Activated B cell treated with CpG ODN at 0.5 μM for 24 hours (primary cell): ENCODE measurements around the gene ITGA5. TPM values are rescaled to one million over a fixed set of nuclear protein-coding genes. Genes with fewer than 3 reads are reported as not detected.

ENCODE experiments used
- ATAC-seq: fragments of 200-7000 bp; cut with Tn5 transposase; one replicate; pipeline ENCODE4 v1.10.0; 2021; ENCODE audit warnings: low read depth, mild to moderate bottlenecking, moderate library complexity
- CTCF ChIA-PET: fragments of 350-600 bp; sonication (Branson Sonifier 250); formaldehyde crosslinking; loops from one replicate; lab custom pipeline; 2021; ENCODE audit warnings: antibody characterized with exemption; lab: Charles Lee
- POLR2A ChIA-PET: fragments of 350-600 bp; sonication (Branson Sonifier 250); formaldehyde crosslinking; loops from one replicate; lab custom pipeline; 2021; ENCODE audit warnings: antibody characterized with exemption; lab: Charles Lee
- DNase-seq: peaks from one replicate; pipeline ENCODE4 v3.0.0; 2022
- H3K27ac Mint-ChIP-seq: one replicate; pipeline ENCODE4 v1.8.0; 2020; ENCODE audit warnings: mixed read lengths
- H3K27me3 Mint-ChIP-seq: one replicate; pipeline ENCODE4 v1.8.0; 2021; ENCODE audit warnings: mixed read lengths
- H3K36me3 Mint-ChIP-seq: one replicate; pipeline ENCODE4 v1.8.0; 2021; ENCODE audit warnings: low read depth, mixed read lengths
- H3K4me1 Mint-ChIP-seq: one replicate; pipeline ENCODE4 v1.8.0; 2021; ENCODE audit warnings: mixed read lengths
- H3K4me3 Mint-ChIP-seq: one replicate; pipeline ENCODE4 v1.8.0; 2020; ENCODE audit warnings: mild to moderate bottlenecking, mixed read lengths
- H3K9me3 Mint-ChIP-seq: one replicate; pipeline ENCODE4 v1.8.0; 2020; ENCODE audit warnings: mixed read lengths
- intact Hi-C: fragments of 100-400 bp; cut with micrococcal nuclease; formaldehyde crosslinking; loops from one replicate; pipeline ENCODE4 v1.15.1; 2024
- total RNA-seq: library from RNA; stranded (reverse); gene quantifications from 2 replicates; pipeline ENCODE4 v1.2.3, GENCODE V29; 2022
- TF ChIP-seq, protein P1 (sequence below): fragments of 200-600 bp; IDR thresholded peaks from one replicate; pipeline ENCODE4 v1.8.0; 2022; ENCODE audit warnings: antibody characterized with exemption, mild to moderate bottlenecking

Gene ITGA5
- total RNA-seq, 1 donor from 2014 or later: 1.0 TPM

DNA sequence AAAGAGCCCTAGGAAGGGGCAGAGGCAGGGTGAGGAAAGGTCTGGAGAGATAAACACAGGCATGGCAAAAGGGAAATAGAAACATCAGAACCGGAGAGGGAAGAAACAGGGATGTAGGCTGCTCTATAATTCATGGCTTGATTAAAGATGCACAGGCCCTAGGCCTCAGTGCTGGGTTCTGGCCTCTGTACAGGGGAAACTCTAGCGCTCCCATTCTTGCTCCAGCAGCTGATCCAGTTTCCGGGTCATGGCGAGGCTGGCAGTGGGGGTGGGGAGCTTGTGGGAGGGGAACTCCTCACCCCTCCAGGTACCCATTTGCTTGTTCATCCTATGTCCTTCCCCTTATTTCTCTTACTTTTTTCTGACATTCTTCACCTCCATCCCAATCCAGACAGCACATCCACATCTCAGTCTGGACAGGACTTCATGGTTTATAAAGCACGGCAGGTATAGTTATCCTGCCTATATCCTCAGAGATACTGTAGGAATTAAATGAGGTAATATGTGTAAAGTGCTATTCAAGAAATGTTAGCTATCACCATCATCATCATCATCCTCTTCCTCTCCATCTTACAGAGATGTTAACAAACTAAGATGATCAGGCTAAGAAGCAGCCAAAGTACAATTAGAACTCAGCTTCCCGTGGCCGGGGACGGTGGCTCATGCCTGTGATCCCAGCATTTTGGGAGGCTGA, 46.8 kb downstream of the ITGA5 start:
- no peak for DNase-seq
- no peak overlapping the region for H3K27ac Mint-ChIP-seq
- ChIA-PET CTCF (interaction anchor here (2.2 to 2.4 kb wide), 2 partner anchors 8 to 156 kb away, joined by 7 to 15 read pairs; no protein-coding TSS in a partner anchor), POLR2A (no interaction called here)
- TF ChIP-seq, protein P1, sequence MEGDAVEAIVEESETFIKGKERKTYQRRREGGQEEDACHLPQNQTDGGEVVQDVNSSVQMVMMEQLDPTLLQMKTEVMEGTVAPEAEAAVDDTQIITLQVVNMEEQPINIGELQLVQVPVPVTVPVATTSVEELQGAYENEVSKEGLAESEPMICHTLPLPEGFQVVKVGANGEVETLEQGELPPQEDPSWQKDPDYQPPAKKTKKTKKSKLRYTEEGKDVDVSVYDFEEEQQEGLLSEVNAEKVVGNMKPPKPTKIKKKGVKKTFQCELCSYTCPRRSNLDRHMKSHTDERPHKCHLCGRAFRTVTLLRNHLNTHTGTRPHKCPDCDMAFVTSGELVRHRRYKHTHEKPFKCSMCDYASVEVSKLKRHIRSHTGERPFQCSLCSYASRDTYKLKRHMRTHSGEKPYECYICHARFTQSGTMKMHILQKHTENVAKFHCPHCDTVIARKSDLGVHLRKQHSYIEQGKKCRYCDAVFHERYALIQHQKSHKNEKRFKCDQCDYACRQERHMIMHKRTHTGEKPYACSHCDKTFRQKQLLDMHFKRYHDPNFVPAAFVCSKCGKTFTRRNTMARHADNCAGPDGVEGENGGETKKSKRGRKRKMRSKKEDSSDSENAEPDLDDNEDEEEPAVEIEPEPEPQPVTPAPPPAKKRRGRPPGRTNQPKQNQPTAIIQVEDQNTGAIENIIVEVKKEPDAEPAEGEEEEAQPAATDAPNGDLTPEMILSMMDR: no peak
- H3K4me3 Mint-ChIP-seq: no peak overlapping the region
- intact Hi-C loops: no loop called here
- peaks cover 13% of the 10 kb centered on the region for H3K36me3 Mint-ChIP-seq
- peaks cover 14% of the 10 kb centered on the region for H3K4me1 Mint-ChIP-seq
- no peaks in the 10 kb centered on the region for H3K27me3 Mint-ChIP-seq
- H3K9me3 Mint-ChIP-seq: no peaks in the 10 kb centered on the region
- no peak for ATAC-seq

DNA sequence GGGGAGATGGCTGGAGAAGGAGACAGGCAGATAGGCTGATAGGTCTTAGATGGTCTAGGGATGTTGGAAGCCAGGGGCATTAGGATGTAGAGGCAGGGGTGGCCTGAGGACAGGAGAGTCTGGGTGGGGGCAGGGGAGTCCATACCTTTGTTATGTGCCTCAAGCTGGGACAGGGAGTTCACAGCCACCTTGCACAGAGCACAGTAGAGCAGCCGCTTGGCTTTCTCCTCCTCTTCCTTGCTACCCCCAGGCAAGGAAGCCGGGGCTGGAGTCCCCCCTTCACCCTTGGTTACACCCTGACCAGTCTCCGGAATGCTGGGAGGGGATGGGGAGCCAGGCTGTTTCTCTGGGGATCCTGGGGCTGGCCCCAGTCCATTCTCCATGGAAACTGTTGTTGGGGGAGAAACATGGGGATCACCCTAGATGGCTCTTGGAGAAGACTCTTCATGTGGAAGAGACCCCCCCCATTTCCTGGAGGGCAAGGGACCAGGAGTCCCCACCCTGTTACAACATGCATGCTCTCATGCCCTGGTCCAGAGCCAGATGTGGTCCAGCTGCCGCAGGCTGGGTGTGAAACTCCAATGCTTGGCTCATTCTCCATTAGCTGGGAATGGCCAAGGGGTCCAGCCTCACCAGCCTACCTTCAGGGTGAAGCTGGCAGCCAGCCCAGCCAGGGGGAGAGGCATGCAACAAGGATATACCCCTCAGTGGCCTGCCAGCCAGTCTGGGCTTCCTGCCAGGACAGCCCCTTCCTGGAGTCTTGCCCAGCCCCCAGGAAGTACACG, 47.5 kb downstream of the ITGA5 start:
- H3K27me3 Mint-ChIP-seq: no peaks in the 10 kb centered on the region
- no peak for ATAC-seq
- H3K9me3 Mint-ChIP-seq: no peaks in the 10 kb centered on the region
- TF ChIP-seq, protein P1: no peak
- no peak overlapping the region for H3K4me3 Mint-ChIP-seq
- POLR2A ChIA-PET: no interaction called here
- CTCF ChIA-PET: interaction anchor here (0.8 to 2.4 kb wide), 5 partner anchors 8 to 155 kb away, joined by 3 to 15 read pairs (median 4); no protein-coding TSS in a partner anchor
- H3K27ac Mint-ChIP-seq: no peak overlapping the region
- H3K36me3 Mint-ChIP-seq: peaks cover 13% of the 10 kb centered on the region
- intact Hi-C loops: no loop called here
- peaks cover 14% of the 10 kb centered on the region for H3K4me1 Mint-ChIP-seq
- DNase-seq: no peak

DNA sequence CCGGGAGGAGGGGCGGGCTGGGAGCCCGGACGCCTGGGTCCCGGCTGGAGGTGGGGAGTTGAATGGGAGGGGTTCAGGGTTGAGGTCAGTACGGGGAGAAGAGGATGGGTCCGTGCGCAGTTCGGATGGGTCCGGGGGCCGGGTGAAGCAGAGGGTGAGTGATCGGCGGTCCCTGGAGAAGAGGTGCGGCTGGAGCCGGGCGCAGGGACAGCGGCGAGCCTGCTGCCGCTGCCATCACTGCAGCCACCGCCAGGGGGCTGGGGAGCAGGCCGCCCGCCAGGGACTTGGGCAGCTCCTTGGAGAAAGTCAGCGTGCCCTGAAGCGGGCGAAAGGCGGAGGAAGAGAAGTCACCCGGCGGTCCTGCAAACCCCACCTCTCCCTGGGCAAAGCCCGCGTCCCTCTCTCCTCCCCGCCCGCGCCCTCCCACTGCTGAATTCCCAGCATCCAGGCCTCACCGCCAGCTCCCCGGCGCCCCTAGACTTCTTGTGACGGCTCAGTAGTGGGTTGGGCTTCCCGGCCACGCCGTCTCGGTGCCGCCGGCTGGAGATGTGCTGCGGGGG, 48.8 kb downstream of the ITGA5 start:
- H3K9me3 Mint-ChIP-seq: no peaks in the 10 kb centered on the region
- CTCF ChIA-PET: interaction anchor here (0.9 to 2.4 kb wide), 7 partner anchors 10 to 156 kb away, joined by 3 to 15 read pairs (median 4); no protein-coding TSS in a partner anchor
- POLR2A ChIA-PET: interaction anchor here (1.3 kb wide), 1 partner anchor 9 kb away, joined by 3 read pairs; no protein-coding TSS in a partner anchor
- no peaks in the 10 kb centered on the region for H3K27me3 Mint-ChIP-seq
- H3K27ac Mint-ChIP-seq: no peak overlapping the region
- peak; percentile 40 for ATAC-seq
- TF ChIP-seq, protein P1: no peak
- H3K4me1 Mint-ChIP-seq: peaks cover 14% of the 10 kb centered on the region
- peak; percentile 38 for DNase-seq
- no peak overlapping the region for H3K4me3 Mint-ChIP-seq
- peaks cover 13% of the 10 kb centered on the region for H3K36me3 Mint-ChIP-seq
- intact Hi-C loops: no loop called here

DNA sequence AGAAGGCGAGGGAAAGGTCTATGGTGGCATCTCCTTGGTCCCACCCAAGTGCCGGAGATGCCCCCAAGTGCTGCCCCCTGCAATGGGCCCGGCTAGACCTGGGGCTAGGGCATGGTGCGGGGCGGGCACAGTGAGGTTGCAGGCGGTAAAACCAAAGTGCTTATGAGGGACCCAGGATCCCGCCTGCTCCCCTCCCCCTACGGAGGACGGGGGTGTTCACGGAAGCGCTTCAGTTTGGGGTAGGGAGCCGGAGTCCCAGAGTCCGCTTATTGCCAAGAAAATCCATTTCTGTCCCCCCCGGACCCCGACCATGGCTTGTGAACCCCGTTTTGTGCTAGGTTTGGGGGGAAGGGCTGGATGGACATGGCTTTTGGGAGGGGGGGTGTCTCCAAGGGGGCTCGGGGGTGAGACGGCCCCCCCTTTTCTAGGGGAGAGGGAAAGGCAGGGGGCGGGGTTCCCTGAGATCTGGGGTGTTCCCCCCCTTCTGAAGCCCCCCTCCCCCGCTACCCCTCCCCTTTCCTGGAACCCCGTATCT, 49.4 kb downstream of the ITGA5 start:
- Mint-ChIP-seq H3K4me3 (peak overlapping the region; percentile 55), H3K4me1 (peaks cover 15% of the 10 kb centered on the region), H3K36me3 (peaks cover 13% of the 10 kb centered on the region), H3K27me3 (no peaks in the 10 kb centered on the region), H3K9me3 (no peaks in the 10 kb centered on the region), H3K27ac (no peak overlapping the region)
- intact Hi-C loops: loop anchor here (5.0 kb wide), 1 partner anchor 362 kb away; the partner anchor contains the start of gene HOXC8
- DNase-seq (no peak), ATAC-seq (no peak)
- TF ChIP-seq, protein P1: no peak
- POLR2A ChIA-PET: interaction anchor here (1.3 kb wide), 1 partner anchor 10 kb away, joined by 3 read pairs; no protein-coding TSS in a partner anchor
- CTCF ChIA-PET: interaction anchor here (0.9 to 2.4 kb wide), 2 partner anchors 10 to 23 kb away, joined by 3 to 15 read pairs; no protein-coding TSS in a partner anchor
